ENCODE data around the gene PAK4. TPM values are rescaled to one million over a fixed set of nuclear protein-coding genes. Genes with fewer than 3 reads are reported as not detected.

PAK4 gene
- polyA plus RNA-seq, 1 donor (not counting 4 experiments of a cell fraction or from before 2014, with no cell fraction given), result 11.2 TPM

- H3K9me3 ChIP-seq (ENCODE audit: control insufficient read depth, low read depth, low read length), result no peaks in the 10 kb centered on the region
- no peaks in the 10 kb centered on the region for H3K27me3 ChIP-seq (ENCODE audit: control insufficient read depth, extremely low read depth, insufficient read depth, low read length)
- no peak for DNase-seq (ENCODE audit: low read depth, low spot score)
- no peak overlapping the region for H3K9ac ChIP-seq (ENCODE audit: control insufficient read depth, extremely low read depth, insufficient read depth, low read length)
- dilution Hi-C loops (cut with MboI; ENCODE audit: extremely low pct_ligation_motif_present, low sequenced_read_pairs), result no loop called here
- H3K79me2 ChIP-seq (ENCODE audit: control insufficient read depth, insufficient read depth, low read length), result peaks cover 61% of the 10 kb centered on the region
- H2AFZ ChIP-seq (ENCODE audit: control insufficient read depth, low read length), result no peak overlapping the region
- no peaks in the 10 kb centered on the region for H3K36me3 ChIP-seq (ENCODE audit: control insufficient read depth in 2 of 2, extremely low read depth in 1 of 2, insufficient read depth in 2 of 2, low read length in 2 of 2)
- H3K4me1 ChIP-seq (ENCODE audit: control insufficient read depth, extremely low read depth, insufficient read depth, low read length), result peaks cover 47% of the 10 kb centered on the region
- no peak overlapping the region for H3K27ac ChIP-seq (ENCODE audit: control insufficient read depth, insufficient read depth, low read length)
- H3K4me2 ChIP-seq (ENCODE audit: control insufficient read depth, extremely low read depth, insufficient read depth, low read depth, low read length), result no peak overlapping the region
- TF ChIP-seq CTCF (optimal IDR thresholded peaks at IDR 0.05 in 1 of 3, IDR thresholded peaks at IDR 0.05 in 1 of 3, conservative IDR thresholded peaks at IDR 0.05 in 1 of 3; ENCODE audit: extremely low read depth in 1 of 3, insufficient read depth in 2 of 3, low read length in 3 of 3) (no peak), EZH2 (IDR thresholded peaks at IDR 0.05; ENCODE audit: low read length) (no peak)
- H3K9me1 ChIP-seq (ENCODE audit: control insufficient read depth, extremely low read depth, insufficient read depth, low read length), result peaks cover 4% of the 10 kb centered on the region
- no peak for FAIRE-seq
- no peak overlapping the region for H3K4me3 ChIP-seq (ENCODE audit: control insufficient read depth in 2 of 3, extremely low read depth in 1 of 3, insufficient read depth in 2 of 3, low read depth in 1 of 3, low read length in 3 of 3)
- peaks cover 3% of the 10 kb centered on the region for H4K20me1 ChIP-seq (ENCODE audit: control insufficient read depth, extremely low read depth, insufficient read depth, low read length)
Measured at GRCh38 chr19:39157275-39157996, 31.9 kb downstream of the PAK4 start.

- no peaks in the 10 kb centered on the region for H3K36me3 ChIP-seq (ENCODE audit: control insufficient read depth in 2 of 2, extremely low read depth in 1 of 2, insufficient read depth in 2 of 2, low read length in 2 of 2)
- no peak overlapping the region for H3K27ac ChIP-seq (ENCODE audit: control insufficient read depth, insufficient read depth, low read length)
- H3K4me2 ChIP-seq (ENCODE audit: control insufficient read depth, extremely low read depth, insufficient read depth, low read depth, low read length), result no peak overlapping the region
- no peak for TF ChIP-seq EZH2 (IDR thresholded peaks at IDR 0.05; ENCODE audit: low read length)
- TF ChIP-seq CTCF (optimal IDR thresholded peaks at IDR 0.05 in 1 of 3, IDR thresholded peaks at IDR 0.05 in 1 of 3, conservative IDR thresholded peaks at IDR 0.05 in 1 of 3; ENCODE audit: extremely low read depth in 1 of 3, insufficient read depth in 2 of 3, low read length in 3 of 3), result no peak
- DNase-seq (ENCODE audit: low read depth, low spot score), result no peak
- no peaks in the 10 kb centered on the region for H3K9me3 ChIP-seq (ENCODE audit: control insufficient read depth, low read depth, low read length)
- FAIRE-seq, result no peak
- H3K9me1 ChIP-seq (ENCODE audit: control insufficient read depth, extremely low read depth, insufficient read depth, low read length), result peaks cover 4% of the 10 kb centered on the region
- dilution Hi-C loops (cut with MboI; ENCODE audit: extremely low pct_ligation_motif_present, low sequenced_read_pairs), result no loop called here
- no peak overlapping the region for H2AFZ ChIP-seq (ENCODE audit: control insufficient read depth, low read length)
- H3K27me3 ChIP-seq (ENCODE audit: control insufficient read depth, extremely low read depth, insufficient read depth, low read length), result no peaks in the 10 kb centered on the region
- no peak overlapping the region for H3K4me3 ChIP-seq (ENCODE audit: control insufficient read depth in 2 of 3, extremely low read depth in 1 of 3, insufficient read depth in 2 of 3, low read depth in 1 of 3, low read length in 3 of 3)
- no peak overlapping the region for H3K9ac ChIP-seq (ENCODE audit: control insufficient read depth, extremely low read depth, insufficient read depth, low read length)
- peaks cover 64% of the 10 kb centered on the region for H3K79me2 ChIP-seq (ENCODE audit: control insufficient read depth, insufficient read depth, low read length)
- peaks cover 47% of the 10 kb centered on the region for H3K4me1 ChIP-seq (ENCODE audit: control insufficient read depth, extremely low read depth, insufficient read depth, low read length)
- H4K20me1 ChIP-seq (ENCODE audit: control insufficient read depth, extremely low read depth, insufficient read depth, low read length), result peaks cover 6% of the 10 kb centered on the region
Measured at GRCh38 chr19:39157997-39158389, 32.4 kb downstream of the PAK4 start.
